Calu3 (cell line): ENCODE results near the gene MYO7A. TPM values are rescaled to one million over a fixed set of nuclear protein-coding genes. Genes with fewer than 3 reads are reported as not detected.

Source experiments
- BruUV-seq: library from RNA; stranded (reverse); fragments of 400-500 nt; replicated peaks from 2 replicates; lab custom pipeline; 2021; lab: Mats Ljungman, UMichigan
- CTCF ChIA-PET: fragments of 300-600 bp; sonication (Branson Sonifier 250); formaldehyde crosslinking; loops from one replicate; lab custom pipeline; 2022; ENCODE audit warnings: antibody characterized with exemption; lab: Charles Lee
- DNase-seq: peaks from one replicate; pipeline ENCODE4 v3.0.0; 2022
- H3K27ac Mint-ChIP-seq: one replicate; pipeline ENCODE4 v1.8.0; 2022; ENCODE audit warnings: mixed read lengths; ENCODE audit not compliant: unreplicated experiment
- H3K27me3 Mint-ChIP-seq: one replicate; pipeline ENCODE4 v1.8.0; 2022; ENCODE audit warnings: mixed read lengths; ENCODE audit not compliant: unreplicated experiment
- H3K36me3 Mint-ChIP-seq: one replicate; pipeline ENCODE4 v1.8.0; 2022; ENCODE audit warnings: mild to moderate bottlenecking, moderate library complexity, mixed read lengths; ENCODE audit not compliant: insufficient read depth, unreplicated experiment
- H3K4me1 Mint-ChIP-seq: one replicate; pipeline ENCODE4 v1.8.0; 2022; ENCODE audit warnings: mild to moderate bottlenecking, low read depth, mixed read lengths; ENCODE audit not compliant: unreplicated experiment
- H3K4me3 Mint-ChIP-seq: one replicate; pipeline ENCODE4 v1.8.0; 2022; ENCODE audit warnings: mild to moderate bottlenecking, low read depth, moderate library complexity, mixed read lengths; ENCODE audit not compliant: unreplicated experiment
- H3K9me3 Mint-ChIP-seq: one replicate; pipeline ENCODE4 v1.8.0; 2022; ENCODE audit warnings: low read depth, mixed read lengths; ENCODE audit not compliant: unreplicated experiment
- intact Hi-C: fragments of 100-400 bp; cut with micrococcal nuclease; formaldehyde crosslinking; loops from one replicate; pipeline ENCODE4 v1.10.0; 2022; ENCODE audit not compliant: unreplicated experiment
- total RNA-seq: library from RNA; stranded (reverse); gene quantifications from 2 replicates; pipeline ENCODE4 v1.2.3, GENCODE V29; 2022
- TF ChIP-seq, protein P1 (sequence below): fragments of 200-600 bp; IDR thresholded peaks from one replicate; pipeline ENCODE4 v1.8.0; 2022; ENCODE audit warnings: antibody characterized with exemption; ENCODE audit not compliant: unreplicated experiment

MYO7A gene
- total RNA-seq, 1 experiment from 2014 or later, result 3.7 TPM

DNA sequence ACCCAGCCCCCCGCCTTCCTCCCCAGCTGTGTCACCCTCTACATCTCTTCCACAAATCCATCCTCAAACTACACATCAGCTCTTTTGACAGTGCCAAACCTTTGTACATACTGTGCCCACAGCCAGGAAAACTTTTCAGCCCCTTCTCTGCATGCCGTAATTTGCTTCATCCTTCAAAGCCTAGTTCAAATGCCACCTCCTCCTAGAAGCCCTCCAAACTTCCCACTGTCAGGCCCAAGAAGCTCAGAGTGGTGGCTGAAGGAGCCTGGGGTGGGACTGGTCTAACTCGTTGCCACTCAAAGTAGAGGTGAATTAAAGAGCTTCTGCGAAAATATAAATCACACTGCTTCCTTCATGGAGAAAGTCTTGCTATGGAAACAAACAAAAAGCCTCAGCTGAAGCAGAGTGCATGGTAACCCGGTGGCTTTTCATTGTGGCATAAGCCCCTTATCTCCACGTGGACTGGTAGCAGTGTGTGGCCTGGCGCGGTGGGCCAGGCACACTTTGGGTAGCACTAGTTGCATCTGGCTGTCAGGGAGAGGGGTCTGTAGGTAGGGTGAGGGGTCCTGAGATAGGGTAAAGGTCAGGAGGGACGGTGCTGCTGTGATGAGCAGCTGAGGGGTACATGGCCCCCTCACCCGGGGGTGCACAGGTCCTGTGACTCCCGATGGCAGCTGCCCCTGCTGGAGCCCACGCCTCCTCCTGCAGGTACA, 76.9 kb downstream of the MYO7A start:
- no peaks in the 10 kb centered on the region for H3K27me3 Mint-ChIP-seq
- intact Hi-C loops, result no loop called here
- BruUV-seq, result no TSS peak
- H3K9me3 Mint-ChIP-seq, result no peaks in the 10 kb centered on the region
- CTCF ChIA-PET, result interaction anchor here (0.6 kb wide), 2 partner anchors 114 to 289 kb away, joined by 4 to 8 read pairs; no protein-coding TSS in a partner anchor
- no peaks in the 10 kb centered on the region for H3K4me1 Mint-ChIP-seq
- no peaks in the 10 kb centered on the region for H3K36me3 Mint-ChIP-seq
- no peak for DNase-seq
- no peak overlapping the region for H3K4me3 Mint-ChIP-seq
- TF ChIP-seq, protein P1, sequence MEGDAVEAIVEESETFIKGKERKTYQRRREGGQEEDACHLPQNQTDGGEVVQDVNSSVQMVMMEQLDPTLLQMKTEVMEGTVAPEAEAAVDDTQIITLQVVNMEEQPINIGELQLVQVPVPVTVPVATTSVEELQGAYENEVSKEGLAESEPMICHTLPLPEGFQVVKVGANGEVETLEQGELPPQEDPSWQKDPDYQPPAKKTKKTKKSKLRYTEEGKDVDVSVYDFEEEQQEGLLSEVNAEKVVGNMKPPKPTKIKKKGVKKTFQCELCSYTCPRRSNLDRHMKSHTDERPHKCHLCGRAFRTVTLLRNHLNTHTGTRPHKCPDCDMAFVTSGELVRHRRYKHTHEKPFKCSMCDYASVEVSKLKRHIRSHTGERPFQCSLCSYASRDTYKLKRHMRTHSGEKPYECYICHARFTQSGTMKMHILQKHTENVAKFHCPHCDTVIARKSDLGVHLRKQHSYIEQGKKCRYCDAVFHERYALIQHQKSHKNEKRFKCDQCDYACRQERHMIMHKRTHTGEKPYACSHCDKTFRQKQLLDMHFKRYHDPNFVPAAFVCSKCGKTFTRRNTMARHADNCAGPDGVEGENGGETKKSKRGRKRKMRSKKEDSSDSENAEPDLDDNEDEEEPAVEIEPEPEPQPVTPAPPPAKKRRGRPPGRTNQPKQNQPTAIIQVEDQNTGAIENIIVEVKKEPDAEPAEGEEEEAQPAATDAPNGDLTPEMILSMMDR, result no peak
- H3K27ac Mint-ChIP-seq, result no peak overlapping the region

DNA sequence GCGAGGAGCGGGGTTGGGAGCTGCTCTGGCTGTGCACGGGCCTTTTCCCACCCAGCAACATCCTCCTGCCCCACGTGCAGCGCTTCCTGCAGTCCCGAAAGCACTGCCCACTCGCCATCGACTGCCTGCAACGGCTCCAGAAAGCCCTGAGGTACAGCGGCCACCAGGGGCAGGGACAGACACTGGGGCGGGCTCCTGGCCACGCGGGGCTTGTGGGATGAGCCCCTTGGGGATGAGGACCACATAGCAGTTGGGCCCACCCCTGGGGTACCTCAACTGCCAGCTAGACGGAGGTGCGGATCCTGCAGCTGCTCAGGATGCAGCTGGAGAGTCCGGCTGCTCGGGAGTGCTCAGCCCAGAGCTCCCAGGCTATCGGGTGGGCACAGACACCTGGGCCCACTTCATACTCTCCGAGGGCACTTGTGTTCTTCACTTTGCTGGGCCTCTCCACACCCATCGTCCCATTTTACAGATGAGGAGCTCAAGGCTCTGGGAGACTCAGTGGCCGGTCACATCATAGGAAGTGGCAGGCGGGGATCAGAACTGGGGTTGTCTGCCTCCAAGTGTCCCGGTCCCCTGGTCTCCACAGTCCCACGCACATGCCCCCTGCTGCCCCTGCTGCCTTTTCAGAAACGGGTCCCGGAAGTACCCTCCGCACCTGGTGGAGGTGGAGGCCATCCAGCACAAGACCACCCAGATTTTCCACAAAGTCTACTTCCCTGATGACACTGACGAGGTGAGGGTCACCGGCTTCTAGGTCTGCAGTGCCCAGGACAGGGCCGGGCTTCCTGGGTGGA, 77.6 kb downstream of the MYO7A start:
- Mint-ChIP-seq H3K27me3 (no peaks in the 10 kb centered on the region), H3K27ac (no peak overlapping the region), H3K9me3 (peaks cover 2% of the 10 kb centered on the region), H3K4me1 (no peaks in the 10 kb centered on the region), H3K4me3 (no peak overlapping the region), H3K36me3 (no peaks in the 10 kb centered on the region)
- TF ChIP-seq, protein P1, result no peak
- no TSS peak for BruUV-seq
- DNase-seq, result no peak
- intact Hi-C loops, result no loop called here
- CTCF ChIA-PET, result interaction anchor here (0.6 kb wide), 2 partner anchors 113 to 288 kb away, joined by 4 to 8 read pairs; no protein-coding TSS in a partner anchor

DNA sequence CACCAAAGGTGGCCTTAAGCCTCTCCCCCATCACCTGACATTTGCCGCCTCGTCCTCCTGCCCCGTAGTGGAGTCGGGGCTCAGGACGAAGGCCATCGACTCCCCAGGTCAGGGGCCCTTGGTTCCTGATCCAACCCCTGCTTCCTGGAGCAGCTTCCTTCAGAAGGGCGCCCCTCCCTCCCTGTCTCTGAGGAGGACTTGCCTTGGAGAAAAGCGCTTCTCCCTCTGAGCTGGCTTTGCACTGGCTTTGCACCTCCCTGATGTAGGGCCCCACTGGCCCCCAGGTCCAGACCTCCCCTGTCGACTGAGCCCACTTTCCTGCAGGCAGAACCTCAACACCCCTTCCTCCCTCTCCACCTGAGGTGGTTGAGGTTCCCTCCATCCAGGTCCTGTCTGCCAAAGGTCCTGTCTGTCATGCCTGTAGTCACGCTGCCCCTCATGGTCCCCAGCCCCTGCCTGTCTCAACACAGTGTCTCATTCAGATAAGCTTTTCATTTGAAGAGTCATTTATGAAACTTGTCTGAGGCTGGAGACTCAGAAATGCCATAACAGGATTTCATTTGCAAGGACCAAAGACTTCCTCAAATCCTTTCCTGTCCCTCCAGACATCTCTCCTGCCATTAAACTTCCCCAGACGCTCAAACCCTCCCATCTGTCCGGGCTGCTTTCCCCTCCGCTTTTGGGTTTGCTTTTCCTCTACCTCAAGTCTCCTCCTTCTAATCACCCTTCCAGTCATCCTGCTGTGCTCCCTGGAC, 78.4 kb downstream of the MYO7A start:
- no peak overlapping the region for H3K27ac Mint-ChIP-seq
- CTCF ChIA-PET, result no interaction called here

DNA sequence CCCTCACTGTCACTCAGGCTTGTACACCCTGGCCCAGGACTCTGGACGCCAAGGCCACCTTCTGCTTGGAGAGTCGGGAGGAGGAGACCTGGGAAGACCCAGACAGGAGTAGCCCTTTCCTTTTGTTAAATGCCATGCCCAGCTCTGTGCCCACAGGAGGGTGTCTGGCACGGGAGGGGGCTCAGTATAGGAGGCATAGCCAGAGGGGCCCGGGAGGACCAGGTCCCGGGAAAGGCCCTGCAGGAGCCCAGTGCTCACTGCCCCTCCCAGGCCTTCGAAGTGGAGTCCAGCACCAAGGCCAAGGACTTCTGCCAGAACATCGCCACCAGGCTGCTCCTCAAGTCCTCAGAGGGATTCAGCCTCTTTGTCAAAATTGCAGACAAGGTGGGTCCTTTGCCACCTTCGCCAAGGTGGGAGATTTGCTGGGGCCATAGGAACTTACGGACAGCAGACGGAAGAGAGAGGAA, 79.0 kb downstream of the MYO7A start:
- DNase-seq, result no peak
- no peaks in the 10 kb centered on the region for H3K27me3 Mint-ChIP-seq
- no TSS peak for BruUV-seq
- no peak overlapping the region for H3K4me3 Mint-ChIP-seq
- no peaks in the 10 kb centered on the region for H3K4me1 Mint-ChIP-seq
- peaks cover 2% of the 10 kb centered on the region for H3K9me3 Mint-ChIP-seq
- TF ChIP-seq, protein P1, result no peak
- CTCF ChIA-PET, result no interaction called here
- intact Hi-C loops, result no loop called here
- no peaks in the 10 kb centered on the region for H3K36me3 Mint-ChIP-seq
- H3K27ac Mint-ChIP-seq, result no peak overlapping the region

More for the DNA sequence above, 78.4 kb downstream of the MYO7A start:
- Mint-ChIP-seq H3K9me3 (peaks cover 2% of the 10 kb centered on the region), H3K36me3 (no peaks in the 10 kb centered on the region), H3K4me3 (no peak overlapping the region), H3K27me3 (no peaks in the 10 kb centered on the region), H3K4me1 (no peaks in the 10 kb centered on the region)
- TF ChIP-seq, protein P1, result no peak
- BruUV-seq, result no TSS peak
- DNase-seq, result no peak
- intact Hi-C loops, result no loop called here
